ENCODE data around the gene PNLDC1.

DNA sequence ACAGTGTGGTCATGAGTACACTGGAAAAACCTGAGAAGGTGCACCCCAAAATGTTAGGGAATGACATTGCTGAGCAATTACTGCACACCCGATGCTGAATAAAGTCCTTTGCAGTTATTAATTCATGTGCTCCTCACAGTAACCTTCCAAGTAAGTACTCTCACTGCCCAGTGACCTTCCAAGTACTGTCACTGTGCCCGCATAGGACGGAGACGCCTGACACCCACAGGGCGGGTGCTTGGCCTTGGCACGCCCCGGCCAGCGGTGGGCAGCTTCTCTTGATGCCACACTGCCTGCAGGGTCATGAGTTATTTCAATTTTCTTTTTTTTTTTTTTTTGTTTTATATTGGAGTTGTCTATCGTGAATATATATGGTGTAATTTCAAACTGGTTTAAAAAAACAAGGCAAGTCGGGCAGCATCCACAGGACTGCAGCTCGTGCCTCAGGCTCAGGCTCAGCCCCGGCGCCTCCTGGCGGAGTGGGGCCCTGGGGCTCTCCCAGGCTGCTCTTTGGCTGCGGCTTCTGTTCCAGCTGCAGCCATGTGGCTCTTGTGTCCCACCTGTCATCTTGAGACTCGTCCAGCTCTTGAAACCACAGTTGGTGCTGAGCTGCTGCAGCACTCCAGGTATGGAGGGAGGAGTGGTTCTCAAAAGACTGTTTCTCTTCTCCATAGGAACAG is 27.0 kb downstream of the PNLDC1 start:
- TF ChIP-seq, protein P1, sequence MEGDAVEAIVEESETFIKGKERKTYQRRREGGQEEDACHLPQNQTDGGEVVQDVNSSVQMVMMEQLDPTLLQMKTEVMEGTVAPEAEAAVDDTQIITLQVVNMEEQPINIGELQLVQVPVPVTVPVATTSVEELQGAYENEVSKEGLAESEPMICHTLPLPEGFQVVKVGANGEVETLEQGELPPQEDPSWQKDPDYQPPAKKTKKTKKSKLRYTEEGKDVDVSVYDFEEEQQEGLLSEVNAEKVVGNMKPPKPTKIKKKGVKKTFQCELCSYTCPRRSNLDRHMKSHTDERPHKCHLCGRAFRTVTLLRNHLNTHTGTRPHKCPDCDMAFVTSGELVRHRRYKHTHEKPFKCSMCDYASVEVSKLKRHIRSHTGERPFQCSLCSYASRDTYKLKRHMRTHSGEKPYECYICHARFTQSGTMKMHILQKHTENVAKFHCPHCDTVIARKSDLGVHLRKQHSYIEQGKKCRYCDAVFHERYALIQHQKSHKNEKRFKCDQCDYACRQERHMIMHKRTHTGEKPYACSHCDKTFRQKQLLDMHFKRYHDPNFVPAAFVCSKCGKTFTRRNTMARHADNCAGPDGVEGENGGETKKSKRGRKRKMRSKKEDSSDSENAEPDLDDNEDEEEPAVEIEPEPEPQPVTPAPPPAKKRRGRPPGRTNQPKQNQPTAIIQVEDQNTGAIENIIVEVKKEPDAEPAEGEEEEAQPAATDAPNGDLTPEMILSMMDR (IDR thresholded peaks at IDR 0.05; ENCODE audit: low read depth, low read length, poor library complexity, severe bottlenecking) = no peak
- TF ChIP-seq EZH2phosphoT487 (IDR thresholded peaks at IDR 0.05; ENCODE audit: borderline replicate concordance, low read length) = no peak
